A673 (cell line): Measurements from ENCODE around the gene CASP2. TPM values are rescaled to one million over a fixed set of nuclear protein-coding genes. Genes with fewer than 3 reads are reported as not detected.

Source experiments
- BruUV-seq: library from RNA; stranded (reverse); fragments of 400-500 nt; replicated peaks from 2 replicates; lab custom pipeline; 2021; lab: Mats Ljungman, UMichigan
- CTCF ChIA-PET: fragments of 300-600 bp; sonication (Branson Sonifier 250); formaldehyde crosslinking; loops from one replicate; lab custom pipeline; 2022; ENCODE audit warnings: antibody characterized with exemption; lab: Charles Lee
- POLR2A ChIA-PET: fragments of 300-600 bp; sonication (Branson Sonifier 250); formaldehyde crosslinking; loops from one replicate; lab custom pipeline; 2022; ENCODE audit warnings: antibody characterized with exemption; ENCODE audit not compliant: low non-redundant PET; lab: Charles Lee
- DNase-seq: peaks from one replicate; pipeline ENCODE4 v3.0.0-alpha.2; 2015; ENCODE audit warnings: low spot score
- H3K27ac ChIP-seq: fragments of 200-600 bp; sonication (generic); 2 replicates; pipeline ENCODE4 v1.5.1; 2016; ENCODE audit warnings: mixed run types, low read depth, mild to moderate bottlenecking, mixed read lengths, antibody characterized with exemption, low read length; ENCODE audit not compliant: poor library complexity, severe bottlenecking
- H3K27me3 ChIP-seq: fragments of 200-600 bp; sonication (generic); replicated peaks from 2 replicates; pipeline ENCODE4 v1.6.1; 2017; ENCODE audit warnings: mixed run types, low read depth, mild to moderate bottlenecking, mixed read lengths, antibody characterized with exemption, low read length; ENCODE audit not compliant: insufficient read depth, poor library complexity
- H3K36me3 ChIP-seq: fragments of 200-600 bp; sonication (generic); 2 replicates; pipeline ENCODE4 v1.6.1; 2016; ENCODE audit warnings: mixed run types, mild to moderate bottlenecking, mixed read lengths, antibody characterized with exemption, low read length; ENCODE audit not compliant: insufficient read depth, poor library complexity, severe bottlenecking
- H3K4me1 ChIP-seq: fragments of 200-600 bp; sonication (generic); 2 replicates; pipeline ENCODE4 v1.6.1; 2017; ENCODE audit warnings: mixed run types, mild to moderate bottlenecking, mixed read lengths, antibody characterized with exemption, low read length; ENCODE audit not compliant: insufficient read depth, poor library complexity, severe bottlenecking
- H3K4me3 ChIP-seq: fragments of 200-600 bp; sonication (generic); 2 replicates; pipeline ENCODE4 v1.5.1; 2016; ENCODE audit warnings: low read depth, mixed run types, mild to moderate bottlenecking, mixed read lengths, low read length; ENCODE audit not compliant: poor library complexity, severe bottlenecking
- H3K9me3 ChIP-seq: fragments of 200-600 bp; sonication (generic); 2 replicates; pipeline ENCODE4 v1.6.1; 2016; ENCODE audit warnings: mixed run types, low read depth, mild to moderate bottlenecking, mixed read lengths, antibody characterized with exemption, low read length; ENCODE audit not compliant: poor library complexity, severe bottlenecking
- EZH2 ChIP-seq: fragments of 200-600 bp; sonication (generic); IDR thresholded peaks from 2 replicates; pipeline ENCODE4 v1.6.1; 2017; ENCODE audit warnings: borderline replicate concordance, low read depth, mild to moderate bottlenecking, mixed read lengths, antibody characterized with exemption, low read length; ENCODE audit not compliant: poor library complexity, severe bottlenecking
- intact Hi-C: fragments of 100-400 bp; cut with micrococcal nuclease; formaldehyde crosslinking; loops from one replicate; pipeline ENCODE4 v1.10.0; 2022; ENCODE audit not compliant: unreplicated experiment
- total RNA-seq: library from RNA; stranded (reverse); gene quantifications from 2 replicates; pipeline ENCODE4 v1.2.3, GENCODE V29; 2021
- TF ChIP-seq, protein P1 (sequence below): fragments of 300-800, 200-600 bp; sonication (generic); conservative IDR thresholded peaks from 2 replicates; pipeline ENCODE4 v1.5.1; 2017; ENCODE audit warnings: low read depth, mild to moderate bottlenecking, antibody characterized with exemption, low read length, moderate library complexity, mixed read lengths

The CASP2 gene
- total RNA-seq, 1 experiment from 2014 or later: 76.8 TPM

DNA sequence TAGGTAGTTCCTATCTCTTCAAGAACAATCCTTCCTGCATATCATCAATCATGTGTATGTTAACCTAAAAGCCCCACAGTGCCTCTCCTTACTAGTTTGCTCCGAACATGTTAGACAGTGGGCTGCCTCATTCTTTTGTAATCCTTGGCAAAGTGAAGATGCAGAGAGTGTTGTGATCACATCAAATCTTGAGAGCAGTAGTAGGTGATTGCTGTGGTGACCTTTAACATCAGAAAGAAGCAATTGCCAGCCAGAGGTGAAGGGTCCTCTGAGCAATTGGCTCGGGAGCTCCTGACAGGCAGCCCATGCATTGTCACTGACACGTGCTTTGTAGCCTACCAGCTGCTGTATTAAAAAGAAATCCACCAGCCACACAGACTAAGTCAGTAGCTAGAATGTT, 44.5 kb upstream of the CASP2 start:
- intact Hi-C loops: no loop called here
- ChIA-PET CTCF (interaction anchor here (0.6 kb wide), 2 partner anchors 173 to 797 kb away, joined by 3 to 5 read pairs; no protein-coding TSS in a partner anchor), POLR2A (interaction anchor here (0.6 kb wide), 1 partner anchor 54 kb away, joined by 5 read pairs; no protein-coding TSS in a partner anchor)
- H3K27ac ChIP-seq: no peak overlapping the region
- DNase-seq: no peak
- TF ChIP-seq, protein P1, sequence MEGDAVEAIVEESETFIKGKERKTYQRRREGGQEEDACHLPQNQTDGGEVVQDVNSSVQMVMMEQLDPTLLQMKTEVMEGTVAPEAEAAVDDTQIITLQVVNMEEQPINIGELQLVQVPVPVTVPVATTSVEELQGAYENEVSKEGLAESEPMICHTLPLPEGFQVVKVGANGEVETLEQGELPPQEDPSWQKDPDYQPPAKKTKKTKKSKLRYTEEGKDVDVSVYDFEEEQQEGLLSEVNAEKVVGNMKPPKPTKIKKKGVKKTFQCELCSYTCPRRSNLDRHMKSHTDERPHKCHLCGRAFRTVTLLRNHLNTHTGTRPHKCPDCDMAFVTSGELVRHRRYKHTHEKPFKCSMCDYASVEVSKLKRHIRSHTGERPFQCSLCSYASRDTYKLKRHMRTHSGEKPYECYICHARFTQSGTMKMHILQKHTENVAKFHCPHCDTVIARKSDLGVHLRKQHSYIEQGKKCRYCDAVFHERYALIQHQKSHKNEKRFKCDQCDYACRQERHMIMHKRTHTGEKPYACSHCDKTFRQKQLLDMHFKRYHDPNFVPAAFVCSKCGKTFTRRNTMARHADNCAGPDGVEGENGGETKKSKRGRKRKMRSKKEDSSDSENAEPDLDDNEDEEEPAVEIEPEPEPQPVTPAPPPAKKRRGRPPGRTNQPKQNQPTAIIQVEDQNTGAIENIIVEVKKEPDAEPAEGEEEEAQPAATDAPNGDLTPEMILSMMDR: no peak
- TF ChIP-seq EZH2: no peak
- no peaks in the 10 kb centered on the region for H3K9me3 ChIP-seq
- H3K27me3 ChIP-seq: no peaks in the 10 kb centered on the region
- no TSS peak for BruUV-seq
- peaks cover 6% of the 10 kb centered on the region for H3K4me1 ChIP-seq
- H3K4me3 ChIP-seq: no peak overlapping the region
- H3K36me3 ChIP-seq: no peaks in the 10 kb centered on the region

DNA sequence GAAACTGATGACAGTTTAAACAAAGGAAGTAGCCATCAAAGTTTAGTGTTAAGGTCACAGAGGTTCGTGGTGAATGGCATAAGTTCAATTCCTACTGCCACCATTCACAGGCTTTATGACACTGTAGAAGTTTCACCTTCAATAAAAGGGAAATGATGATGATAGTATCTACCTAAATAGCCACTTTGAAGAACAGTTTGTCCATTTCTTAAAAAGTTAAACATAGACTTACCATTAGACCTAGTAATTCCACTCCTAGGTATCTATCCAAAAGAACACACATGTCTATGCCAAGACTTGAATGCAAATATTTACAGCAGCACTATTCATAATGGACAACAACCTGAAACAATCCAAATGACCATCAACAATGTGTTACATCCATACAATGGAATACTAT, 43.8 kb upstream of the CASP2 start:
- intact Hi-C loops: no loop called here
- Histone ChIP-seq H3K27ac (no peak overlapping the region), H3K27me3 (no peaks in the 10 kb centered on the region), H3K9me3 (no peaks in the 10 kb centered on the region), H3K36me3 (no peaks in the 10 kb centered on the region), H3K4me1 (peaks cover 6% of the 10 kb centered on the region), H3K4me3 (no peak overlapping the region)
- DNase-seq: no peak
- ChIA-PET CTCF (interaction anchor here (0.6 kb wide), 1 partner anchor 797 kb away, joined by 3 read pairs; no protein-coding TSS in a partner anchor), POLR2A (no interaction called here)
- BruUV-seq: no TSS peak
- TF ChIP-seq, protein P1: no peak
- TF ChIP-seq EZH2: no peak

DNA sequence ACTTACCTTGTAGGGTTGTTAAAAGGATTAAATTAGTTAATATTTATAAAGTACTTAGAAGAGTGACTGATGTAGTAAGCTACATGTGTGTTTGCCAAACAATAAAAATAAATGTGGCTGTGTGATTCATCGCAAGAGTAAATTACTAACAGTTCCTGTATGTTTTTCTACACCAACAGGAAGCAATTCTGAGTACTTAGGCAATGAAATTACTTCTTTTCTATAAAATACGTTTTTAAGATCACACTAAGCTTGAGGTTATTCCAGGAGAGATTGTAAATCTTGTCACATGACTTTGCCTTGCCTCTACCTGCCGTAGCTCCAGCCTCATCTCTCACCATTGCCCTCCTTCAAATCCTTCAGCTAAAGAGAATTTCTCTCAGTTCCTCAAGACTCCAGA, 43.0 kb upstream of the CASP2 start:
- no peaks in the 10 kb centered on the region for H3K9me3 ChIP-seq
- intact Hi-C loops: no loop called here
- TF ChIP-seq, protein P1: no peak
- no peak for TF ChIP-seq EZH2
- H3K27ac ChIP-seq: no peak overlapping the region
- CTCF ChIA-PET: no interaction called here
- H3K36me3 ChIP-seq: no peaks in the 10 kb centered on the region
- H3K27me3 ChIP-seq: no peaks in the 10 kb centered on the region
- peak; percentile 20 for DNase-seq
- POLR2A ChIA-PET: interaction anchor here (0.5 kb wide), 1 partner anchor 29 kb away, joined by 3 read pairs; no protein-coding TSS in a partner anchor
- BruUV-seq: no TSS peak
- H3K4me3 ChIP-seq: no peak overlapping the region
- peaks cover 6% of the 10 kb centered on the region for H3K4me1 ChIP-seq
